Choroid plexus epithelial cell (primary cell): ENCODE data around the gene IL12B.
"Not testable (repeated sequence)": the region's sequence is repeated elsewhere in the genome, so short reads cannot be mapped to it uniquely, and the experiment has no call there.

Experiments used
- DNase-seq: peaks from one replicate; pipeline ENCODE4 v3.0.0-alpha.2; 2010; ENCODE audit warnings: low read depth
- H3K4me3 ChIP-seq: 2 replicates; pipeline ENCODE4 v1.5.1; 2011; ENCODE audit warnings: low read depth, mild to moderate bottlenecking, control low read depth, low read length, moderate library complexity
- CTCF ChIP-seq: conservative IDR thresholded peaks from 2 replicates; pipeline ENCODE4 v1.5.1; 2011; ENCODE audit warnings: low read depth, mild to moderate bottlenecking, control low read depth, inconsistent platforms, low read length, moderate library complexity

IL12B gene

GRCh38 chr5:159330131-159330800, at the start of gene IL12B:
Gene IL12B (minus strand): TSS chr5:159330487. CDS start chr5:159326782, 3,705 bp downstream.
- peak within 1 kb of the TSS; percentile 62 for H3K4me3 ChIP-seq
- no peak for DNase-seq
- TF ChIP-seq CTCF, result no peak

GRCh38 chr5:159377653-159378052, 47.4 kb upstream of the IL12B start:
- no peak for TF ChIP-seq CTCF

GRCh38 chr5:159367866-159368265, 37.6 kb upstream of the IL12B start:
- DNase-seq, H3K4me3 ChIP-seq: not testable (repeated sequence)

More at GRCh38 chr5:159377653-159378052, 47.4 kb upstream of the IL12B start:
- no peak for DNase-seq
- no peak overlapping the region for H3K4me3 ChIP-seq

GRCh38 chr5:159366776-159367175, 36.5 kb upstream of the IL12B start:
- H3K4me3 ChIP-seq, DNase-seq: not testable (repeated sequence)

GRCh38 chr5:159362220-159362619, 31.9 kb upstream of the IL12B start:
- DNase-seq, result no peak
- TF ChIP-seq CTCF, result no peak
- H3K4me3 ChIP-seq, result no peak overlapping the region

- H3K4me3 ChIP-seq, DNase-seq: not testable (repeated sequence)
These were observed 29.6 kb upstream of the IL12B start for GRCh38 chr5:159359871-159360270.

- TF ChIP-seq CTCF, result no peak
- no peak for DNase-seq
- H3K4me3 ChIP-seq, result no peak overlapping the region
These were observed 29.1 kb upstream of the IL12B start for GRCh38 chr5:159359408-159359807.

GRCh38 chr5:159353661-159354252, 23.5 kb upstream of the IL12B start:
- no peak for DNase-seq
- TF ChIP-seq CTCF, result no peak
- H3K4me3 ChIP-seq, result no peak overlapping the region

- not testable (repeated sequence) for DNase-seq, H3K4me3 ChIP-seq
These were observed 20.4 kb upstream of the IL12B start for GRCh38 chr5:159350644-159351043.

GRCh38 chr5:159350216-159350615, 19.9 kb upstream of the IL12B start:
- H3K4me3 ChIP-seq, DNase-seq: not testable (repeated sequence)
